Trophoblast cell (in vitro differentiated cells and primary cell): ENCODE results near the gene PRUNE2.

Experiments used
- DNase-seq, 2 donors: peaks; one replicate each; pipeline ENCODE4 v3.0.0-alpha.2; 2016
- H2AFZ ChIP-seq: 2 replicates; pipeline ENCODE4 v1.6.1; 2013; ENCODE audit warnings: low read length, moderate library complexity, mild to moderate bottlenecking; ENCODE audit not compliant: insufficient read depth, poor library complexity
- H2AK5ac ChIP-seq: 2 replicates; pipeline ENCODE4 v1.6.1; 2013; ENCODE audit warnings: mild to moderate bottlenecking, low read length
- H2BK120ac ChIP-seq: 2 replicates; pipeline ENCODE4 v1.6.1; 2013; ENCODE audit warnings: low read length, mild to moderate bottlenecking, moderate library complexity; ENCODE audit not compliant: insufficient read depth, poor library complexity
- H2BK12ac ChIP-seq: 2 replicates; pipeline ENCODE4 v1.6.1; 2013; ENCODE audit warnings: mild to moderate bottlenecking, low read length, moderate library complexity
- H2BK5ac ChIP-seq: 2 replicates; pipeline ENCODE4 v1.6.1; 2013; ENCODE audit warnings: low read length, low read depth, moderate library complexity, mild to moderate bottlenecking; ENCODE audit not compliant: poor library complexity
- H3K14ac ChIP-seq: 2 replicates; pipeline ENCODE4 v1.6.1; 2013; ENCODE audit warnings: mild to moderate bottlenecking, low read length
- H3K18ac ChIP-seq: 2 replicates; pipeline ENCODE4 v1.6.1; 2013; ENCODE audit warnings: mild to moderate bottlenecking, low read length
- H3K23ac ChIP-seq: 2 replicates; pipeline ENCODE4 v1.6.1; 2013; ENCODE audit warnings: low read length
- H3K27ac ChIP-seq: 2 replicates; pipeline ENCODE4 v1.5.1; 2013; ENCODE audit warnings: low read depth, mild to moderate bottlenecking, inconsistent platforms, low read length, moderate library complexity
- H3K27me3 ChIP-seq: 2 replicates; pipeline ENCODE4 v1.6.1; 2013; ENCODE audit warnings: inconsistent platforms, mild to moderate bottlenecking, low read length, moderate library complexity; ENCODE audit not compliant: insufficient read depth
- H3K36me3 ChIP-seq, 2 experiments: 1 replicate in 1 of 2; 2 replicates in 1 of 2; pipeline ENCODE4 v1.6.1; 2013; ENCODE audit warnings: low read length in 2 of 2, mild to moderate bottlenecking in 2 of 2, moderate library complexity in 1 of 2; ENCODE audit not compliant: insufficient read depth in 2 of 2, control insufficient read depth in 1 of 2
- H3K4ac ChIP-seq: 2 replicates; pipeline ENCODE4 v1.6.1; 2013; ENCODE audit warnings: low read depth, mild to moderate bottlenecking, low read length, moderate library complexity
- H3K4me1 ChIP-seq, 2 experiments: 1 replicate in 1 of 2; 2 replicates in 1 of 2; pipeline ENCODE4 v1.6.1; 2013; ENCODE audit warnings: low read length in 2 of 2, mild to moderate bottlenecking in 2 of 2, moderate library complexity in 1 of 2; ENCODE audit not compliant: insufficient read depth in 2 of 2, control insufficient read depth in 1 of 2
- H3K4me2 ChIP-seq: 2 replicates; pipeline ENCODE4 v1.6.1; 2013; ENCODE audit warnings: inconsistent platforms, mild to moderate bottlenecking, low read length, moderate library complexity
- H3K4me3 ChIP-seq: 2 replicates; pipeline ENCODE4 v1.5.1; 2013; ENCODE audit warnings: mild to moderate bottlenecking, low read depth, low read length, inconsistent platforms
- H3K79me1 ChIP-seq: one replicate; pipeline ENCODE4 v1.6.1; 2013; ENCODE audit warnings: low read length
- H3K79me2 ChIP-seq: 2 replicates; pipeline ENCODE4 v1.6.1; 2013; ENCODE audit warnings: low read length, mild to moderate bottlenecking; ENCODE audit not compliant: control insufficient read depth, insufficient read depth, poor library complexity
- H3K9ac ChIP-seq: 2 replicates; pipeline ENCODE4 v1.6.1; 2013; ENCODE audit warnings: mild to moderate bottlenecking, low read length
- H3K9me3 ChIP-seq: 2 replicates; pipeline ENCODE4 v1.6.1; 2013; ENCODE audit warnings: low read depth, mild to moderate bottlenecking, control low read depth, inconsistent platforms, low read length; ENCODE audit not compliant: insufficient read depth
- H4K12ac ChIP-seq: 2 replicates; pipeline ENCODE4 v1.6.1; 2013; ENCODE audit warnings: low read depth, mild to moderate bottlenecking, low read length, moderate library complexity
- H4K8ac ChIP-seq: 2 replicates; pipeline ENCODE4 v1.6.1; 2013; ENCODE audit warnings: low read depth, mild to moderate bottlenecking, low read length, moderate library complexity
- H4K91ac ChIP-seq: one replicate; pipeline ENCODE4 v1.6.1; 2013; ENCODE audit warnings: low read depth, mild to moderate bottlenecking, low read length, moderate library complexity
- WGBS: extraction: QIAGEN DNeasy Blood & Tissue Kit; methylation state at CpG from one replicate; pipeline ENCODE4 v1.1.7; 2013; ENCODE audit warnings: missing lambda C conversion rate; ENCODE audit not compliant: insufficient read length, insufficient coverage; ENCODE audit errors: extremely low coverage; 5-methylcytosine and 5-hydroxymethylcytosine counted together

Gene PRUNE2

GRCh38 chr9:76784881-76785280 is 121.0 kb downstream of the PRUNE2 start:
- Histone ChIP-seq H2AFZ (no peak overlapping the region), H3K79me1 (no peaks in the 10 kb centered on the region)

DNA sequence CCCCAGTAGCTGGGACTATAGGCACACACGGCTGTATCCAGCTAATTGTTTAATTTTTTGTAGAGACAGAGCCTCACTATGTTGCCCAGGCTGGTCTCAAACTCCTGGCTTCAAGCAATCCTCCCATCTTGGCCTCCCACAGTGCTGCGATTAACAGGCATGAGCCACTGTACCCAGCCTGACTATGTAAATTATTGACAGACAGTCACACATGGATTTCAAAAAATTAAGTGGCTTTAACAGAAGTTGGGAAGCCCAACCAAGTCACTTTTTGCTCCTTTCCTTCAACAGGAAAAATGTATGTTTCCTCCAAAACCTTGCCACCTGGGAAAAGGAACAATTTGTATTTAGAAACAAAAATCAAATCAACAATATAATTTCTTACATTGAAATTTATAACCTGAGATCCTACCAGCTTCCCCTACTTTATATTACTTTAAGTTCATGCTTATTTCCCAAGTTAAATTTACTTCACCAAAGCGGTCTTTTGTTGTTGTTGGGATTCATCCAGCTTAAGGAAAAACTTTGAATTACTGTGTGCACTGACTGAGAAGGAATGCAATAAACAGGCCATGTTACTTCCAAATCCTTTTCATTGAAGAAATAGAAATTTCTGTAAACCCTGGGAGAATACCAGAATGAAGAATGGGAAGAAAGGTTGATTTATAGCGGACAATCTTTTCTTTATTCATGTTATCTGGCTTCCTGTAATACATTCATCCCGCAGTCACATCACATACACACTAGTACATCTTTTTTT is 133.0 kb downstream of the PRUNE2 start:
- no peaks in the 10 kb centered on the region for H3K79me1 ChIP-seq
- no peaks in the 10 kb centered on the region for H3K36me3 ChIP-seq
- H3K18ac ChIP-seq = no peak overlapping the region
- no peak overlapping the region for H4K12ac ChIP-seq
- no peak overlapping the region for H3K14ac ChIP-seq
- no peak overlapping the region for H4K91ac ChIP-seq
- no peak overlapping the region for H3K4me2 ChIP-seq
- H4K8ac ChIP-seq = no peak overlapping the region
- no peak overlapping the region for H3K27ac ChIP-seq
- H3K9me3 ChIP-seq = no peaks in the 10 kb centered on the region
- H3K4me1 ChIP-seq = no peaks in the 10 kb centered on the region
- no peaks in the 10 kb centered on the region for H3K27me3 ChIP-seq
- H2BK5ac ChIP-seq = no peak overlapping the region
- H3K79me2 ChIP-seq = no peaks in the 10 kb centered on the region
- no peak overlapping the region for H3K9ac ChIP-seq
- no peak overlapping the region for H2AK5ac ChIP-seq
- H2BK12ac ChIP-seq = no peak overlapping the region
- no peak overlapping the region for H2BK120ac ChIP-seq
- no peak overlapping the region for H3K23ac ChIP-seq
- H2AFZ ChIP-seq = no peak overlapping the region
- H3K4ac ChIP-seq = no peak overlapping the region
- no peak for DNase-seq
- no peak overlapping the region for H3K4me3 ChIP-seq
- WGBS = no CpG with 5 or more reads among the region's 5 CpGs

More at GRCh38 chr9:76784881-76785280, 121.0 kb downstream of the PRUNE2 start:
- Histone ChIP-seq H4K12ac (no peak overlapping the region), H2BK5ac (no peak overlapping the region), H2AK5ac (no peak overlapping the region), H3K14ac (no peak overlapping the region), H3K23ac (no peak overlapping the region), H3K18ac (no peak overlapping the region), H2BK12ac (no peak overlapping the region), H2BK120ac (no peak overlapping the region), H3K4me3 (no peak overlapping the region), H3K4me2 (no peak overlapping the region), H3K36me3 (no peaks in the 10 kb centered on the region), H4K8ac (no peak overlapping the region), H4K91ac (no peak overlapping the region), H3K9ac (no peak overlapping the region), H3K79me2 (no peaks in the 10 kb centered on the region), H3K9me3 (no peaks in the 10 kb centered on the region), H3K27ac (no peak overlapping the region), H3K4ac (no peak overlapping the region), H3K27me3 (no peaks in the 10 kb centered on the region), H3K4me1 (no peaks in the 10 kb centered on the region)
- no peak for DNase-seq

GRCh38 chr9:76766126-76766525 is 139.8 kb downstream of the PRUNE2 start:
- Histone ChIP-seq H3K4me3 (no peak overlapping the region), H3K9me3 (no peaks in the 10 kb centered on the region), H3K79me1 (no peaks in the 10 kb centered on the region), H3K36me3 (no peaks in the 10 kb centered on the region), H2BK12ac (no peak overlapping the region), H2BK5ac (no peak overlapping the region), H3K27ac (no peak overlapping the region), H3K4me1 (no peaks in the 10 kb centered on the region), H4K12ac (no peak overlapping the region), H4K8ac (no peak overlapping the region), H3K9ac (no peak overlapping the region), H3K23ac (no peak overlapping the region), H3K14ac (no peak overlapping the region), H2AK5ac (no peak overlapping the region), H3K18ac (no peak overlapping the region), H3K27me3 (no peaks in the 10 kb centered on the region), H4K91ac (no peak overlapping the region), H2AFZ (no peak overlapping the region), H3K4ac (no peak overlapping the region), H3K4me2 (no peak overlapping the region), H2BK120ac (no peak overlapping the region), H3K79me2 (no peaks in the 10 kb centered on the region)
- DNase-seq = no peak
- no CpG with 5 or more reads among the region's 3 CpGs for WGBS

- Histone ChIP-seq H3K4ac (no peak within 1 kb of the TSS), H3K14ac (no peak within 1 kb of the TSS), H3K27ac (no peak within 1 kb of the TSS), H3K9ac (no peak within 1 kb of the TSS), H3K18ac (no peak within 1 kb of the TSS), H4K91ac (no peak within 1 kb of the TSS), H2BK5ac (no peak within 1 kb of the TSS), H3K4me2 (no peak within 1 kb of the TSS), H3K79me2 (no peaks in the 10 kb centered on the region), H3K4me3 (no peak within 1 kb of the TSS), H4K12ac (no peak within 1 kb of the TSS), H3K36me3 (no peaks in the 10 kb centered on the region), H3K27me3 (no peaks in the 10 kb centered on the region), H2BK12ac (no peak within 1 kb of the TSS), H3K9me3 (no peaks in the 10 kb centered on the region), H3K23ac (no peak within 1 kb of the TSS), H2BK120ac (no peak within 1 kb of the TSS), H2AK5ac (no peak within 1 kb of the TSS), H2AFZ (no peak within 1 kb of the TSS), H3K79me1 (no peaks in the 10 kb centered on the region), H4K8ac (no peak within 1 kb of the TSS), H3K4me1 (no peaks in the 10 kb centered on the region)
- no peak for DNase-seq
- 100% methylated on average over 1 of the region's 4 CpGs for WGBS
These were observed 141.8 kb downstream of the PRUNE2 start, which contains the start of gene PCA3 for GRCh38 chr9:76764138-76764537. TSS of gene PCA3 (plus strand) at chr9:76764438.
